Colonic mucosa (tissue), 4 donors: Measurements from ENCODE around the gene BMPR2. TPM values are rescaled to one million over a fixed set of nuclear protein-coding genes. Genes with fewer than 3 reads are reported as not detected.

Experiments
- DNase-seq: peaks from one replicate; pipeline ENCODE4 v3.0.0-alpha.2; 2020
- H3K27ac ChIP-seq: fragments of 200-600 bp; one replicate; pipeline ENCODE4 v1.8.0; 2021
- H3K27me3 ChIP-seq: fragments of 200-600 bp; one replicate; pipeline ENCODE4 v1.8.0; 2021
- H3K36me3 ChIP-seq: fragments of 200-600 bp; one replicate; pipeline ENCODE4 v1.8.0; 2021
- H3K4me1 ChIP-seq: fragments of 200-600 bp; one replicate; pipeline ENCODE4 v1.8.0; 2021; ENCODE audit warnings: mild to moderate bottlenecking
- H3K4me3 ChIP-seq: fragments of 200-600 bp; one replicate; pipeline ENCODE4 v1.8.0; 2021
- H3K9ac ChIP-seq, 2 donors: one replicate each; pipeline ENCODE4 v1.7.0; 2013; ENCODE audit warnings: control low read depth in 2 of 2, low read depth in 2 of 2, low read length in 2 of 2
- H3K9me3 ChIP-seq: fragments of 200-600 bp; one replicate; pipeline ENCODE4 v1.8.0; 2021
- CTCF ChIP-seq: fragments of 200-600 bp; IDR thresholded peaks from one replicate; pipeline ENCODE4 v1.8.0; 2022; ENCODE audit warnings: antibody characterized with exemption, mild to moderate bottlenecking
- intact Hi-C: fragments of 100-400 bp; cut with DNase I; formaldehyde crosslinking; loops from one replicate; pipeline ENCODE4 v1.14.1; 2022
- total RNA-seq, 2 donors: library from RNA; stranded (reverse); fragmentation: NEBNext Ultra II Directional in 1 of 2; extraction: Animal tissue kit (Norgen Biotek cat#: 25700) in 1 of 2; gene quantifications; one replicate each; pipeline ENCODE4 v1.2.1, GENCODE V29; 2021
- donor health status: healthy.
- donor health status: DM: no; HTN: no; CAD: no.
- donor health status: DM: no; HTN: no; CAD: no.

BMPR2 gene
- total RNA-seq, 2 donors from 2014 or later, result 23.0 to 44.7 TPM

GRCh38 chr2:202411097-202411496, 35.0 kb downstream of the BMPR2 start:
- no peaks in the 10 kb centered on the region for H3K9me3 ChIP-seq
- no peaks in the 10 kb centered on the region for H3K27me3 ChIP-seq
- H3K9ac ChIP-seq, result no peak overlapping the region
- H3K4me1 ChIP-seq, result no peaks in the 10 kb centered on the region
- H3K36me3 ChIP-seq, result no peaks in the 10 kb centered on the region
- no peak overlapping the region for H3K27ac ChIP-seq
- no peak for TF ChIP-seq CTCF
- H3K4me3 ChIP-seq, result no peak overlapping the region
- no peak for DNase-seq
- intact Hi-C loops, result no loop called here

- Histone ChIP-seq H3K4me1 (peaks cover 7% of the 10 kb centered on the region), H3K9me3 (no peaks in the 10 kb centered on the region), H3K36me3 (no peaks in the 10 kb centered on the region), H3K9ac (no peak overlapping the region), H3K4me3 (no peak overlapping the region), H3K27ac (no peak overlapping the region), H3K27me3 (no peaks in the 10 kb centered on the region)
- DNase-seq, result no peak
- intact Hi-C loops, result no loop called here
- no peak for TF ChIP-seq CTCF
These were observed 41.9 kb downstream of the BMPR2 start for GRCh38 chr2:202418027-202418426.

GRCh38 chr2:202418511-202418910, 42.4 kb downstream of the BMPR2 start:
- H3K4me3 ChIP-seq, result no peak overlapping the region
- no peak for DNase-seq
- H3K36me3 ChIP-seq, result no peaks in the 10 kb centered on the region
- H3K9ac ChIP-seq, result no peak overlapping the region
- no peak for TF ChIP-seq CTCF
- H3K27ac ChIP-seq, result no peak overlapping the region
- H3K9me3 ChIP-seq, result no peaks in the 10 kb centered on the region
- H3K4me1 ChIP-seq, result peaks cover 7% of the 10 kb centered on the region
- intact Hi-C loops, result no loop called here
- no peaks in the 10 kb centered on the region for H3K27me3 ChIP-seq

GRCh38 chr2:202423139-202423538, 47.0 kb downstream of the BMPR2 start:
- no peaks in the 10 kb centered on the region for H3K27me3 ChIP-seq
- intact Hi-C loops, result no loop called here

GRCh38 chr2:202425036-202425435, 48.9 kb downstream of the BMPR2 start:
- Histone ChIP-seq H3K9me3 (no peaks in the 10 kb centered on the region), H3K4me1 (no peaks in the 10 kb centered on the region), H3K9ac (no peak overlapping the region), H3K27ac (no peak overlapping the region), H3K36me3 (no peaks in the 10 kb centered on the region), H3K4me3 (no peak overlapping the region), H3K27me3 (no peaks in the 10 kb centered on the region)
- DNase-seq, result no peak
- TF ChIP-seq CTCF, result no peak
- intact Hi-C loops, result no loop called here

More at GRCh38 chr2:202423139-202423538, 47.0 kb downstream of the BMPR2 start:
- Histone ChIP-seq H3K4me1 (peaks cover 6% of the 10 kb centered on the region), H3K4me3 (no peak overlapping the region), H3K36me3 (no peaks in the 10 kb centered on the region), H3K9me3 (no peaks in the 10 kb centered on the region), H3K27ac (no peak overlapping the region), H3K9ac (no peak overlapping the region)
- DNase-seq, result no peak
- no peak for TF ChIP-seq CTCF

- intact Hi-C loops, result no loop called here
- Histone ChIP-seq H3K27ac (no peak overlapping the region), H3K9ac (no peak overlapping the region), H3K4me3 (no peak overlapping the region), H3K27me3 (no peaks in the 10 kb centered on the region), H3K9me3 (no peaks in the 10 kb centered on the region), H3K36me3 (no peaks in the 10 kb centered on the region), H3K4me1 (no peaks in the 10 kb centered on the region)
- TF ChIP-seq CTCF, result no peak
- no peak for DNase-seq
These were observed 50.6 kb downstream of the BMPR2 start for GRCh38 chr2:202426751-202427150.
